OCI-LY1 (cell line): Measurements from ENCODE around the gene DNAJB6.

Experiments
- H2AFZ ChIP-seq: fragments of 200-600 bp; sonication (generic), shearing (Covaris generic); 2 replicates; pipeline ENCODE4 v1.6.0; 2014; ENCODE audit warnings: antibody characterized with exemption, mild to moderate bottlenecking, low read length
- H3F3A ChIP-seq: fragments of 200-600 bp; sonication (generic), shearing (Covaris generic); 2 replicates; pipeline ENCODE4 v1.6.0; 2014; ENCODE audit warnings: mild to moderate bottlenecking, antibody characterized with exemption, low read length, moderate library complexity; ENCODE audit not compliant: insufficient read depth
- H3K27ac ChIP-seq: fragments of 200-600 bp; sonication (generic); 2 replicates; pipeline ENCODE4 v1.5.1; 2014; ENCODE audit warnings: low read length, mixed run types, mild to moderate bottlenecking, low read depth; ENCODE audit not compliant: poor library complexity, severe bottlenecking
- H3K27me3 ChIP-seq: fragments of 200-600 bp; sonication (generic); 2 replicates; pipeline ENCODE4 v1.6.0; 2014; ENCODE audit warnings: antibody characterized with exemption, mild to moderate bottlenecking, low read length, moderate library complexity; ENCODE audit not compliant: insufficient read depth
- H3K36me3 ChIP-seq: fragments of 200-600 bp; sonication (generic); 2 replicates; pipeline ENCODE4 v1.6.1; 2014; ENCODE audit warnings: mild to moderate bottlenecking, antibody characterized with exemption, low read length, moderate library complexity, mixed read lengths; ENCODE audit not compliant: insufficient read depth
- H3K4me1 ChIP-seq: fragments of 200-600 bp; sonication (generic); 2 replicates; pipeline ENCODE4 v1.5.1; 2014; ENCODE audit warnings: mild to moderate bottlenecking, low read length, moderate library complexity; ENCODE audit not compliant: insufficient read depth, severe bottlenecking
- H3K4me2 ChIP-seq: fragments of 200-600 bp; sonication (generic), shearing (Covaris generic); 2 replicates; pipeline ENCODE4 v1.6.1; 2014; ENCODE audit warnings: low read length
- H3K4me3 ChIP-seq: fragments of 200-600 bp; sonication (generic); 2 replicates; pipeline ENCODE4 v1.5.1; 2014; ENCODE audit warnings: low read length, low read depth, mild to moderate bottlenecking, mixed read lengths; ENCODE audit not compliant: poor library complexity, severe bottlenecking
- H3K79me2 ChIP-seq: fragments of 200-600 bp; shearing (Covaris generic); 2 replicates; pipeline ENCODE4 v1.6.1; 2016; ENCODE audit warnings: mixed run types, low read length, mixed read lengths; ENCODE audit not compliant: insufficient read depth
- H3K9ac ChIP-seq: fragments of 200-600 bp; sonication (generic), shearing (Covaris generic); 2 replicates; pipeline ENCODE4 v1.6.1; 2014; ENCODE audit warnings: mild to moderate bottlenecking, low read length, mixed read lengths
- H3K9me2 ChIP-seq: fragments of 200-600 bp; sonication (generic), shearing (Covaris generic); 2 replicates; pipeline ENCODE4 v1.6.1; 2014; ENCODE audit warnings: low read depth, mild to moderate bottlenecking, low read length, mixed read lengths
- H3K9me3 ChIP-seq: fragments of 200-600 bp; shearing (Covaris generic); 2 replicates; pipeline ENCODE4 v1.6.1; 2014; ENCODE audit warnings: low read length, mixed read lengths
- H4K20me1 ChIP-seq: fragments of 200-600 bp; sonication (generic), shearing (Covaris generic); 2 replicates; pipeline ENCODE4 v1.6.0; 2016; ENCODE audit warnings: mild to moderate bottlenecking, low read length; ENCODE audit not compliant: insufficient read depth
- EZH2 ChIP-seq: fragments of 200-600 bp; sonication (generic), shearing (Covaris generic); IDR thresholded peaks from 2 replicates; pipeline ENCODE4 v1.8.0; 2017; ENCODE audit warnings: borderline replicate concordance, mixed run types, mild to moderate bottlenecking, antibody characterized with exemption, low read length, moderate library complexity, mixed read lengths
- TF ChIP-seq, protein P1 (sequence below): fragments of 200-600 bp; sonication (generic), shearing (Covaris generic); IDR thresholded peaks from 2 replicates; pipeline ENCODE4 v1.5.1; 2017; ENCODE audit warnings: mild to moderate bottlenecking, antibody characterized with exemption, low read length, moderate library complexity, mixed read lengths

The DNAJB6 gene

DNA sequence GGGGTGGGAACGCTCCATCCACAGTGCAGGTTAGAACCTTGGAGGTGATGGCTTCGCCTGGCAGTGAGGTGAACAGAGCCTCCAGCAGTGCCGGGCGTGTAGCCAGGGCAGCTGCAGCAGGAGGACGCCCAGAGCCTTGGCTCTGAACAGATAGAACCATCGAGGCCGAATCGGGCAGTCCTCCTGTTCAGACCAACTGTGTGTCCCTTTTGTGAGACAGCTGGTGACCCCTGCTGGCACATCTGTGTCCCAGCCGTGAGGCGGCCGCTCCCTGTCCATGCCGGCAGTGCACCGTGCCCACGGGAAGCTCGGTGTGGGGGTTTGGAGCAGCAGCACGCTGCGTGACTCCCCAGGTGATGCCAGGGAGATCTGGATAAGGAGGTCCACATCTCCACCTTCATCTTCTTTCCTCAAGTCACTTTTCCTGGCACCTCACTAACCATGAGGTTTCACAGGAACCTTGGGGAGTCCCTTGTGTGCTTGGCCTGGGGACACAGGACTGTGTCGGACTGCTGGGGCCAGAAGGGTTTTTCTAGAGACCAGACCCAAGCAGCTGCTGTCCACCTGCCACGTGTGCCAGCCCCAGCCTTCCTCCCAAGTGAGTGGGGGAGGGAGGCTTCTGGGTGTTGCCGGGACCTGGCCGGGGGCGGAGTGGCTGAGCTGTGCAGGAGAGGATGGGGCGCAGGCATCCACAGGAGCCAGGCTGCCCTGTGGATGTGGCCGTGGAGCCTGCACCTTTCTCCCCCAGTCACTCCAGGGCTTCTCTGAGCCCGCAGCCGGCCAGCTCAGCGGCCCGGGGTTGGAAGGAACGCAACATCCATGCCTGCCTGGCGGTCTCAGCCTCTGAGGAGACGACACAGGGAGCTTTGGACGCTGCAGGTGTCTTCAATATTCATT is 69.4 kb downstream of the DNAJB6 start:
- TF ChIP-seq, protein P1, sequence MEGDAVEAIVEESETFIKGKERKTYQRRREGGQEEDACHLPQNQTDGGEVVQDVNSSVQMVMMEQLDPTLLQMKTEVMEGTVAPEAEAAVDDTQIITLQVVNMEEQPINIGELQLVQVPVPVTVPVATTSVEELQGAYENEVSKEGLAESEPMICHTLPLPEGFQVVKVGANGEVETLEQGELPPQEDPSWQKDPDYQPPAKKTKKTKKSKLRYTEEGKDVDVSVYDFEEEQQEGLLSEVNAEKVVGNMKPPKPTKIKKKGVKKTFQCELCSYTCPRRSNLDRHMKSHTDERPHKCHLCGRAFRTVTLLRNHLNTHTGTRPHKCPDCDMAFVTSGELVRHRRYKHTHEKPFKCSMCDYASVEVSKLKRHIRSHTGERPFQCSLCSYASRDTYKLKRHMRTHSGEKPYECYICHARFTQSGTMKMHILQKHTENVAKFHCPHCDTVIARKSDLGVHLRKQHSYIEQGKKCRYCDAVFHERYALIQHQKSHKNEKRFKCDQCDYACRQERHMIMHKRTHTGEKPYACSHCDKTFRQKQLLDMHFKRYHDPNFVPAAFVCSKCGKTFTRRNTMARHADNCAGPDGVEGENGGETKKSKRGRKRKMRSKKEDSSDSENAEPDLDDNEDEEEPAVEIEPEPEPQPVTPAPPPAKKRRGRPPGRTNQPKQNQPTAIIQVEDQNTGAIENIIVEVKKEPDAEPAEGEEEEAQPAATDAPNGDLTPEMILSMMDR, result peak; percentile 21; the same call in 1 of the 2 replicates
- no peak for TF ChIP-seq EZH2
- H3K9ac ChIP-seq, result no peak overlapping the region
- H3K79me2 ChIP-seq, result no peaks in the 10 kb centered on the region
- H3K4me2 ChIP-seq, result no peak overlapping the region
- no peaks in the 10 kb centered on the region for H3K4me1 ChIP-seq
- H2AFZ ChIP-seq, result no peak overlapping the region
- H3K9me2 ChIP-seq, result no peaks in the 10 kb centered on the region
- no peak overlapping the region for H3K4me3 ChIP-seq
- H3K27me3 ChIP-seq, result no peaks in the 10 kb centered on the region
- H3K36me3 ChIP-seq, result peaks cover 91% of the 10 kb centered on the region
- no peaks in the 10 kb centered on the region for H3F3A ChIP-seq
- no peak overlapping the region for H3K27ac ChIP-seq
- no peaks in the 10 kb centered on the region for H3K9me3 ChIP-seq
- no peaks in the 10 kb centered on the region for H4K20me1 ChIP-seq

DNA sequence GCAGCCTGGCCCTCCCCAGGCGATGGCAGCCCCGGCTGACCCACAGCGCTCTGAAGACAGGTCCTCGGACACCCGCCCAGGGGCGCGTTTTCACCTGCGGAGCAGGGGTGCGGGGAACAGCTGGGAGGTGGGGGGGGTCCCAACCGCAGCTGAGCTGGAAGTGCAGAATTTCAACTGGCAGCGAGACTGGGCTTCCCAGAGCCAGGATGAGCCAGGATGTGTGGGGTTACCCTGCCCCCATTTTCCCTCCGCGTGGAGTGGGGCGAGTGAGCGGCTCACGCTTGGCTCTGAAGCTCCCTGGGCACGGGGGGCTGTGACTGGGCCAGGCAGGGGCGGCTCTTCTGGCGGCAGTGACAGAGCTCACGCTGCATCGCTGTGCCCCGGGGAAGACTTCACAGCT is 70.2 kb downstream of the DNAJB6 start:
- Histone ChIP-seq H3K27me3 (no peaks in the 10 kb centered on the region), H3K9me2 (no peaks in the 10 kb centered on the region), H3K79me2 (no peaks in the 10 kb centered on the region), H3K27ac (no peak overlapping the region), H4K20me1 (no peaks in the 10 kb centered on the region), H3K36me3 (peaks cover 90% of the 10 kb centered on the region), H3K9ac (no peak overlapping the region), H3F3A (no peaks in the 10 kb centered on the region), H3K4me2 (no peak overlapping the region), H3K4me1 (no peaks in the 10 kb centered on the region), H2AFZ (no peak overlapping the region), H3K9me3 (no peaks in the 10 kb centered on the region), H3K4me3 (no peak overlapping the region)
- TF ChIP-seq, protein P1, result no peak
- no peak for TF ChIP-seq EZH2

DNA sequence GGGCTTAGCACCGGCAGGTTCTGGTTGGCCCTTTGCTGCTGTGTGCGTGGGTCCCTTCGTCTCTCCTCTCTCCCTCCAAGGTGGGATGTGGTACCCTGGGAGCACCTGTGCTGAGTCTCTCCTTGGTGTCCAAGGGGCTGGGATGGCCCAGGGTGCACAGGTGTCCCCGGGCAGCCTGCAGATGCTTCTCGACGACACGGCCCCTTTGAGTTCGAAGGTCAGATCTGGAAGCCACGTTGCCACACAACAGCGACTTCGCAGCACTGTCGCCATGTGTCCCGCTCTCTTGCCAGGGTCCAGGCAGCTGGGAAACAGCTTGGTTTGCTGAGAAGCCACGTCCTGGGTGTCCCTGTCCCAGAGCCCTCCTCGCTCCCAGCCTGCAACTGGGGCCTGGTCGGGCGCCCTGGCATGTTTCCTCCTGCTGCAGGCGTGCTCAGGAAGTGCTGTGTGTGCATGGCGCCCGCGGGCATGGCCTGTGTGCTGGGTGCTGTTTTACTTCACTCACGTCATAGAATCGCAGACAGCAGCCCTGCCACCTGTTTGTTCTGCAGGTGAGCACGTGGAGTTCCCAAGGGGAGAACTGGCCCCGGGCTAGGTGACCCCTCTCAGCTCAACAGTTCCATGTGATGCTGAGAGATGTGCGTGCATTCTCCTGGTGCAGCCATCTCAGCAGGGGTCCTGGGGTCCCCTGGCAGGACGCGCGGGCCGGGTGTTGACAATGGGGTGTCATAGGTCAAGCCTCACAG is 70.9 kb downstream of the DNAJB6 start:
- Histone ChIP-seq H4K20me1 (no peaks in the 10 kb centered on the region), H3K27me3 (no peaks in the 10 kb centered on the region), H3K27ac (no peak overlapping the region), H2AFZ (no peak overlapping the region), H3K9ac (no peak overlapping the region), H3F3A (no peaks in the 10 kb centered on the region), H3K4me2 (no peak overlapping the region), H3K4me3 (no peak overlapping the region), H3K9me3 (no peaks in the 10 kb centered on the region), H3K36me3 (peaks cover 90% of the 10 kb centered on the region), H3K9me2 (no peaks in the 10 kb centered on the region), H3K4me1 (no peaks in the 10 kb centered on the region), H3K79me2 (no peaks in the 10 kb centered on the region)
- TF ChIP-seq EZH2, result no peak
- TF ChIP-seq, protein P1, result no peak
